ENCODE results near the gene GAS7. TPM values are rescaled to one million over a fixed set of nuclear protein-coding genes. Genes with fewer than 3 reads are reported as not detected.

The GAS7 gene
- total and polyA plus RNA-seq, 10 of the 15 experiments (the other 5 are each of a cell fraction or from before 2014, with no cell fraction given): 2.3 to 53.4 (median 24.0) TPM

DNA sequence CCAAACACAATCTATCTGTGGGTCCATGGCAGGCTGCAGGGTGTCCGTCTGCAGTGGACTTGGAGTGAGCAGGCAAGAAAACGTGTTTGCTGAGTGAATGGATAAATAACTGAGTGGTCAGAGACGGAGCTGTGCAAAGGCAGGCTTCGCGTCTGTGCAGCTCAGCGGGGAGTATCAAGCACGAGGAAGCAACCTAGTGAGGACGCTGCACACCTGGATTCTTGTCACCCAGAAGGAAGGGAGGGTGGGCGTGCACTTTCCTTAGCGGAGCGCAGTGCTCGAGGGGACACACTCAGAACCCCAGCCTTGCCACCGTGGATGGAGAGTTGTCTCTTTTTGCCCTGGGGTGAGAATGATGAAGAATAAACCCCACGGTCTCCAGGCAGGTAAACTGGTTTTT, 291.8 kb downstream of the GAS7 start:
- no TSS peak for BruUV-seq (replicated peaks)
- in situ Hi-C loops (cut with MboI) (no loop called here), intact Hi-C loops (cut with micrococcal nuclease; ENCODE audit: unreplicated experiment) (no loop called here)
- no peaks in the 10 kb centered on the region for H4K20me1 ChIP-seq (ENCODE audit: control insufficient read depth, insufficient read depth)
- ChIA-PET CTCF (interaction anchor here (1.1 kb wide), 1 partner anchor 18 kb away, joined by 3 read pairs; no protein-coding TSS in a partner anchor), SMC1A (ENCODE audit: uncharacterized antibody, unreplicated experiment) (no interaction called here), POLR2A (no interaction called here), RAD21 (ENCODE audit: unreplicated experiment) (no interaction called here)
- H3K27ac ChIP-seq (ENCODE audit: control insufficient read depth, insufficient read depth): no peak overlapping the region
- H2AFZ ChIP-seq (ENCODE audit: control insufficient read depth, low read depth, low read length): no peak overlapping the region
- TF ChIP-seq MTA2 (IDR thresholded peaks at IDR 0.05; ENCODE audit: low read depth) (no peak), CREB1 (IDR thresholded peaks at IDR 0.05; ENCODE audit: low read depth) (no peak), NBN (IDR thresholded peaks at IDR 0.05) (no peak), CHD2 (IDR thresholded peaks at IDR 0.05; ENCODE audit: borderline replicate concordance, low read depth, low read length) (no peak), IRF5 (IDR thresholded peaks at IDR 0.05; ENCODE audit: borderline replicate concordance) (no peak), ETV6 (conservative IDR thresholded peaks at IDR 0.05 in 1 of 2, IDR thresholded peaks at IDR 0.05 in 1 of 2; ENCODE audit: borderline replicate concordance in 1 of 2, low read depth in 1 of 2) (no peak), MXI1 (IDR thresholded peaks at IDR 0.05; ENCODE audit: low read depth, low read length) (no peak), BMI1 (IDR thresholded peaks at IDR 0.05; ENCODE audit: borderline replicate concordance) (no peak), KDM1A (IDR thresholded peaks at IDR 0.05; ENCODE audit: borderline replicate concordance) (no peak), EZH2 (IDR thresholded peaks at IDR 0.05; ENCODE audit: borderline replicate concordance, control insufficient read depth, low read depth, low read length) (no peak), PML (IDR thresholded peaks at IDR 0.05; ENCODE audit: low read length) (no peak), PAX8 (IDR thresholded peaks at IDR 0.05) (no peak), RB1 (IDR thresholded peaks at IDR 0.05; ENCODE audit: borderline replicate concordance) (no peak), SKIL (IDR thresholded peaks at IDR 0.05; ENCODE audit: low read depth, poor library complexity, severe bottlenecking) (no peak)
- TF ChIP-seq, protein P1, sequence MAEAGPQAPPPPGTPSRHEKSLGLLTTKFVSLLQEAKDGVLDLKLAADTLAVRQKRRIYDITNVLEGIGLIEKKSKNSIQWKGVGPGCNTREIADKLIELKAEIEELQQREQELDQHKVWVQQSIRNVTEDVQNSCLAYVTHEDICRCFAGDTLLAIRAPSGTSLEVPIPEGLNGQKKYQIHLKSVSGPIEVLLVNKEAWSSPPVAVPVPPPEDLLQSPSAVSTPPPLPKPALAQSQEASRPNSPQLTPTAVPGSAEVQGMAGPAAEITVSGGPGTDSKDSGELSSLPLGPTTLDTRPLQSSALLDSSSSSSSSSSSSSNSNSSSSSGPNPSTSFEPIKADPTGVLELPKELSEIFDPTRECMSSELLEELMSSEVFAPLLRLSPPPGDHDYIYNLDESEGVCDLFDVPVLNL (IDR thresholded peaks at IDR 0.05; ENCODE audit: low read depth, low read length): no peak
- no peak overlapping the region for H3K4me3 ChIP-seq
- WGBS (ENCODE audit: insufficient coverage, insufficient replicate concordance, low lambda C conversion rate, missing lambda C conversion rate): 59% methylated on average over 14 of the region's 14 CpGs
- H3K4me2 ChIP-seq (ENCODE audit: control insufficient read depth, insufficient read depth): no peak overlapping the region
- peaks cover 0 to 2% of the 10 kb centered on the region in 2 experiments; a peak in 2 of 4 replicates for H3K27me3 ChIP-seq (replicated peaks in 1 of 2; ENCODE audit: control insufficient read depth in 2 of 2, insufficient read depth in 2 of 2, low read length in 1 of 2)
- no peaks in the 10 kb centered on the region for H3K79me2 ChIP-seq (ENCODE audit: control insufficient read depth, insufficient read depth, low read length)
- H3K9ac ChIP-seq (ENCODE audit: control insufficient read depth, insufficient read depth, low read length): no peak overlapping the region
- DNase-seq (ENCODE audit: low read depth, low spot score) (no peak), ATAC-seq (no peak), FAIRE-seq (no peak)
- no peaks in the 10 kb centered on the region for H3K9me3 ChIP-seq (replicated peaks; ENCODE audit: control insufficient read depth, insufficient read depth, low read length)
- no peaks in the 10 kb centered on the region for H3K4me1 ChIP-seq (ENCODE audit: control insufficient read depth, insufficient read depth, low read length)
- no peaks in the 10 kb centered on the region for H3K36me3 ChIP-seq (ENCODE audit: control insufficient read depth in 2 of 2, insufficient read depth in 2 of 2, low read length in 1 of 2)
